WTC11 (cell line): ENCODE data around the gene ZXDC. TPM values are rescaled to one million over a fixed set of nuclear protein-coding genes. Genes with fewer than 3 reads are reported as not detected.

Experiments
- ATAC-seq: fragments of 200-7000 bp; cut with Tn5 transposase; 2 replicates; pipeline ENCODE4 v1.10.0; 2021; ENCODE audit warnings: mild to moderate bottlenecking, moderate library complexity
- CTCF ChIA-PET: fragments of 300-600 bp; sonication (Branson Sonifier 250); formaldehyde crosslinking; loops from one replicate; lab custom pipeline; 2021; ENCODE audit warnings: antibody characterized with exemption; lab: Charles Lee
- POLR2A ChIA-PET: fragments of 350-600 bp; sonication (Branson Sonifier 250); formaldehyde crosslinking; loops from one replicate; lab custom pipeline; 2021; ENCODE audit warnings: antibody characterized with exemption; lab: Charles Lee
- DNase-seq: peaks from one replicate; pipeline ENCODE4 v3.0.0; 2021; ENCODE audit warnings: low spot score
- H3K27ac Mint-ChIP-seq: 2 replicates; pipeline ENCODE4 v1.8.0; 2021; ENCODE audit warnings: mixed read lengths
- H3K27me3 Mint-ChIP-seq: 2 replicates; pipeline ENCODE4 v1.8.0; 2021; ENCODE audit warnings: low read depth, mild to moderate bottlenecking, moderate library complexity, mixed read lengths
- H3K36me3 Mint-ChIP-seq: 2 replicates; pipeline ENCODE4 v1.8.0; 2021; ENCODE audit warnings: mixed read lengths
- H3K4me1 Mint-ChIP-seq: 2 replicates; pipeline ENCODE4 v1.8.0; 2022; ENCODE audit warnings: mixed read lengths
- H3K4me3 Mint-ChIP-seq: 2 replicates; pipeline ENCODE4 v1.8.0; 2021; ENCODE audit warnings: mild to moderate bottlenecking, moderate library complexity, mixed read lengths
- H3K9me3 Mint-ChIP-seq: 2 replicates; pipeline ENCODE4 v1.8.0; 2021; ENCODE audit warnings: mixed read lengths
- AR ChIP-seq: fragments of 250-450 bp; sonication (Bioruptor Pico); IDR thresholded peaks from 2 replicates; pipeline ENCODE4 v1.9.0; 2021; ENCODE audit warnings: mild to moderate bottlenecking
- ARID4B ChIP-seq: sonication (generic); formaldehyde crosslinking; IDR thresholded peaks from 2 replicates; pipeline ENCODE4 v1.8.0; 2023; ENCODE audit warnings: missing genetic modification reagents, mild to moderate bottlenecking, borderline replicate concordance
- FOXP1 ChIP-seq: sonication (generic); formaldehyde crosslinking; IDR thresholded peaks from 2 replicates; pipeline ENCODE4 v1.8.0; 2022; ENCODE audit warnings: missing genetic modification reagents, mild to moderate bottlenecking, moderate library complexity, borderline replicate concordance
- MAX ChIP-seq: sonication (generic); formaldehyde crosslinking; IDR thresholded peaks from 2 replicates; pipeline ENCODE4 v1.8.0; 2022; ENCODE audit warnings: mild to moderate bottlenecking, missing genetic modification reagents
- OVOL2 ChIP-seq: fragments of 250-450 bp; sonication (Bioruptor Pico); IDR thresholded peaks from 2 replicates; pipeline ENCODE4 v1.9.0; 2021; ENCODE audit warnings: mild to moderate bottlenecking, borderline replicate concordance
- PREB ChIP-seq: sonication (generic); formaldehyde crosslinking; IDR thresholded peaks from 2 replicates; pipeline ENCODE4 v1.8.1; 2022; ENCODE audit warnings: mild to moderate bottlenecking, missing genetic modification reagents, moderate library complexity, borderline replicate concordance
- USF1 ChIP-seq: sonication (generic); formaldehyde crosslinking; IDR thresholded peaks from 2 replicates; pipeline ENCODE4 v1.8.0; 2022; ENCODE audit warnings: mild to moderate bottlenecking, missing genetic modification reagents
- total RNA-seq: library from RNA; stranded (reverse); gene quantifications from 3 replicates; pipeline ENCODE4 v1.2.3, GENCODE V29; 2021
- TF ChIP-seq, protein P1 (sequence below): fragments of 250-450 bp; sonication (Bioruptor Pico); IDR thresholded peaks from 2 replicates; pipeline ENCODE4 v1.9.0; 2021; ENCODE audit warnings: mild to moderate bottlenecking, borderline replicate concordance
- TF ChIP-seq, protein P2 (sequence below): sonication (generic); formaldehyde crosslinking; IDR thresholded peaks from 2 replicates; pipeline ENCODE4 v1.8.0; 2022; ENCODE audit warnings: missing genetic modification reagents

The ZXDC gene
- total RNA-seq, 1 experiment from 2014 or later: 34.7 TPM

DNA sequence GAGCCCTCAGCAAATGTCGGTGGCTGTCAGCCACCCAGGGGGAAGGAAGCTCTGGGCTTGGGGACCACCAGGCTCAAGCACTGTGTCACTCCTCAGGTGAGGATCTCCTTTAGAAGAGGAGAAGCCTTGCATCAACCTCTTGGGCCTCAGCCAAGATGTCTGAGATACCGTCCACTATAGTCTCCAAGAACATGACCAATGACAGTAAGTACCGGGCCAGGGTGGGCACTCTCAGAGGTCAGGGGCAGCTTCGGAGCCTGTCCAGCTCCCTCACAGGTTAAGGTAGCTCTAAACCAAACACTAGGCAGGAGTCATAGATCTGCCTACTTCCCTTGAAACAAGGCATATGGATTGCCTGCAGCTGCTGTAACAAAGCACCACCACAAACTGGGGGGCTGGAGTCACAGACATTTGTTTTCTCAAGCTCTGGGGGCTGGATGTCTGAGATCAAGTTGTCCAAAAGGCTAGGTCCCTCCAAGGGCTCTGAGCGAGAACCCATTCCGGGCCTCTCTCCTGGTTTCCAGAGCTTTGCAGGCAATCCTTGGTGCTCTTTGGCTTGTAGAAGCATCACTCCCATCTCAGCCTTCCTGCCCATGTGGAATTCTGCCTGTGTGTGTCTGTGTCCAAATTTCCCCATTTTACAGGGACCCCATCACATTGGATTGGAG is 79.7 kb downstream of the ZXDC start:
- no peaks in the 10 kb centered on the region for H3K36me3 Mint-ChIP-seq
- ChIA-PET POLR2A (interaction anchor here (0.5 kb wide), 1 partner anchor 60 kb away, joined by 3 read pairs; no protein-coding TSS in a partner anchor), CTCF (interaction anchor here (0.5 to 1.5 kb wide), 4 partner anchors 91 to 1273 kb away, joined by 3 to 4 read pairs (median 3); no protein-coding TSS in a partner anchor)
- no peak overlapping the region for H3K27ac Mint-ChIP-seq
- DNase-seq: no peak
- H3K4me1 Mint-ChIP-seq: peaks cover 8% of the 10 kb centered on the region
- peaks cover 50% of the 10 kb centered on the region for H3K27me3 Mint-ChIP-seq
- ATAC-seq: no peak
- H3K9me3 Mint-ChIP-seq: no peaks in the 10 kb centered on the region
- no peak for TF ChIP-seq USF1 (CRISPR knock-in tag)
- no peak overlapping the region for H3K4me3 Mint-ChIP-seq

DNA sequence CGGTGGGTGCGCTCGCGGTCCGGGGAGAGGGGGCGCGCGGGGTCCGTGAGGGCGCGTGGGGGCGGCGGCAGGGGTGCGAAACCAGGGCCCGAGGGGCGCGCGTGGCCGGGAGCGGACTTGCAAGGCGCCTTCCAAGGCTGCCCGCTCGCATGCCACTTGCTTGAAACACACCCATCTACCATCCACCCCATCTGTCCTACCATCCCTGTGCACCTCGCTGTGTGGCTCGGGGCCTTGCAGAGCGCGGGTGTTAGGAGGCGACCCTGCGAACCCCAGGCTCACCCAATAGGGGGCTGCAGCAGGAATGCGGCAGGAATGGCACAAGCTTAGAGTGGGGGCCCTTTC is 80.7 kb downstream of the ZXDC start:
- CTCF ChIA-PET: interaction anchor here (0.6 to 1.5 kb wide), 6 partner anchors 8 to 1643 kb away, joined by 3 to 4 read pairs (median 3); partner anchors contain the start of gene ZXDC
- TF ChIP-seq OVOL2 (CRISPR knock-in tag) (no peak), ARID4B (0 out of 2 replicates have a peak, but pooled peaks have one; percentile 3)
- no peaks in the 10 kb centered on the region for H3K9me3 Mint-ChIP-seq
- H3K27me3 Mint-ChIP-seq: peaks cover 53% of the 10 kb centered on the region
- peak; percentile 72 for ATAC-seq
- peak overlapping the region; percentile 53 for H3K4me3 Mint-ChIP-seq
- peaks cover 8% of the 10 kb centered on the region for H3K4me1 Mint-ChIP-seq
- DNase-seq: peak; percentile 26
- H3K36me3 Mint-ChIP-seq: no peaks in the 10 kb centered on the region
- no peak overlapping the region for H3K27ac Mint-ChIP-seq
- POLR2A ChIA-PET: interaction anchor here (0.5 kb wide), 1 partner anchor 116 kb away, joined by 3 read pairs; no protein-coding TSS in a partner anchor

DNA sequence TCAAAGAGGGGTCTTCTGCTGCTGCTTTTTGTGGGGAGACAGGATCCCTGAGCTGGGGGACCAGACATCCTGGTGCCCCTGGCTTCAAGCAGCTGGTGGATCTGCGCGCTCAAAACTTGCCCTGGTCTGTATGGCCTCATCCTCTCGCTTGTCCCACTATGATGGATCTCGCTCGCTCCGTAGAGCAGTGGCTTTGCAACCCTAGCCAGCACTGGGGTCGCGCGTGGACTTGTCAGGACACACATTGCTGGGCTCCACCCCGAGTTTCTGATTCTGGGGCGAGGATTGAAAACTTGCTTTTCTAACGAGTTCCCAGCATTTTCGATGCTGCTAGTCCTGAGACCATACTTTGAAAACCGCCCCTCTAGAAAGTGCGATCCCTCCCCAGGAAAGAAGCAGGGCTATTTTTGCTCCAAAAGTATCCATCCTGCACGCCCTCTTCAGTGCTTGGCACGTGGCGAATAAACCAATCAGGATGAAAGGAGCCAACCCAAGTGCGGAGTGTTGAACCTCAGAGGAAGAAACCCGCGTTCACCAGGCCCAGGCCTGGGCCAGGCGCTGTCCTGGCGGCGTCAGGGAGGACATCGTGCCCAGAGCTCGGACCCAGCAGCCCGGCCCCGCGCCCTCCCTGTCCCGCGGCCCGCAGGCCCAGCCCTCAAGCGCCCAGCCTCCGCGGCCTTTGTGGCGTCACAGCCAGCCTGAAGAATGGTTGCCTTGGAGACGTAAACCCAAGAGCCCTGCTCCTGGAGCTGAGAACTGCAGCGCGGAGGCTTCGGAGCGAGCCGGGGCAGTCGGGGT is 81.3 kb downstream of the ZXDC start, which contains the start of gene CFAP100:
CFAP100 (plus strand) TSS at position 731 of the 798 bp plus-strand sequence. CDS start 1,092 bp downstream, outside the sequence.
- DNase-seq: peak; percentile 80
- H3K4me3 Mint-ChIP-seq: peak within 1 kb of the TSS; percentile 53
- POLR2A ChIA-PET: no interaction called here
- peaks cover 12% of the 10 kb centered on the region for H3K4me1 Mint-ChIP-seq
- H3K36me3 Mint-ChIP-seq: no peaks in the 10 kb centered on the region
- CTCF ChIA-PET: interaction anchor here (0.6 to 1.6 kb wide), 7 partner anchors 9 to 1642 kb away, joined by 3 to 4 read pairs (median 3); partner anchors contain the start of gene ZXDC
- H3K9me3 Mint-ChIP-seq: no peaks in the 10 kb centered on the region
- no peak within 1 kb of the TSS for H3K27ac Mint-ChIP-seq
- ATAC-seq: peak; percentile 89
- H3K27me3 Mint-ChIP-seq: peaks cover 58% of the 10 kb centered on the region
- TF ChIP-seq, protein P1, sequence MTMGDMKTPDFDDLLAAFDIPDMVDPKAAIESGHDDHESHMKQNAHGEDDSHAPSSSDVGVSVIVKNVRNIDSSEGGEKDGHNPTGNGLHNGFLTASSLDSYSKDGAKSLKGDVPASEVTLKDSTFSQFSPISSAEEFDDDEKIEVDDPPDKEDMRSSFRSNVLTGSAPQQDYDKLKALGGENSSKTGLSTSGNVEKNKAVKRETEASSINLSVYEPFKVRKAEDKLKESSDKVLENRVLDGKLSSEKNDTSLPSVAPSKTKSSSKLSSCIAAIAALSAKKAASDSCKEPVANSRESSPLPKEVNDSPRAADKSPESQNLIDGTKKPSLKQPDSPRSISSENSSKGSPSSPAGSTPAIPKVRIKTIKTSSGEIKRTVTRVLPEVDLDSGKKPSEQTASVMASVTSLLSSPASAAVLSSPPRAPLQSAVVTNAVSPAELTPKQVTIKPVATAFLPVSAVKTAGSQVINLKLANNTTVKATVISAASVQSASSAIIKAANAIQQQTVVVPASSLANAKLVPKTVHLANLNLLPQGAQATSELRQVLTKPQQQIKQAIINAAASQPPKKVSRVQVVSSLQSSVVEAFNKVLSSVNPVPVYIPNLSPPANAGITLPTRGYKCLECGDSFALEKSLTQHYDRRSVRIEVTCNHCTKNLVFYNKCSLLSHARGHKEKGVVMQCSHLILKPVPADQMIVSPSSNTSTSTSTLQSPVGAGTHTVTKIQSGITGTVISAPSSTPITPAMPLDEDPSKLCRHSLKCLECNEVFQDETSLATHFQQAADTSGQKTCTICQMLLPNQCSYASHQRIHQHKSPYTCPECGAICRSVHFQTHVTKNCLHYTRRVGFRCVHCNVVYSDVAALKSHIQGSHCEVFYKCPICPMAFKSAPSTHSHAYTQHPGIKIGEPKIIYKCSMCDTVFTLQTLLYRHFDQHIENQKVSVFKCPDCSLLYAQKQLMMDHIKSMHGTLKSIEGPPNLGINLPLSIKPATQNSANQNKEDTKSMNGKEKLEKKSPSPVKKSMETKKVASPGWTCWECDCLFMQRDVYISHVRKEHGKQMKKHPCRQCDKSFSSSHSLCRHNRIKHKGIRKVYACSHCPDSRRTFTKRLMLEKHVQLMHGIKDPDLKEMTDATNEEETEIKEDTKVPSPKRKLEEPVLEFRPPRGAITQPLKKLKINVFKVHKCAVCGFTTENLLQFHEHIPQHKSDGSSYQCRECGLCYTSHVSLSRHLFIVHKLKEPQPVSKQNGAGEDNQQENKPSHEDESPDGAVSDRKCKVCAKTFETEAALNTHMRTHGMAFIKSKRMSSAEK (CRISPR knock-in tag): no peak
- TF ChIP-seq FOXP1 (CRISPR knock-in tag) (0 out of 2 replicates have a peak, but pooled peaks have one; percentile 62), AR (CRISPR knock-in tag) (no peak), MAX (CRISPR knock-in tag) (peak; percentile 78), PREB (CRISPR knock-in tag) (no peak)
- TF ChIP-seq, protein P2, sequence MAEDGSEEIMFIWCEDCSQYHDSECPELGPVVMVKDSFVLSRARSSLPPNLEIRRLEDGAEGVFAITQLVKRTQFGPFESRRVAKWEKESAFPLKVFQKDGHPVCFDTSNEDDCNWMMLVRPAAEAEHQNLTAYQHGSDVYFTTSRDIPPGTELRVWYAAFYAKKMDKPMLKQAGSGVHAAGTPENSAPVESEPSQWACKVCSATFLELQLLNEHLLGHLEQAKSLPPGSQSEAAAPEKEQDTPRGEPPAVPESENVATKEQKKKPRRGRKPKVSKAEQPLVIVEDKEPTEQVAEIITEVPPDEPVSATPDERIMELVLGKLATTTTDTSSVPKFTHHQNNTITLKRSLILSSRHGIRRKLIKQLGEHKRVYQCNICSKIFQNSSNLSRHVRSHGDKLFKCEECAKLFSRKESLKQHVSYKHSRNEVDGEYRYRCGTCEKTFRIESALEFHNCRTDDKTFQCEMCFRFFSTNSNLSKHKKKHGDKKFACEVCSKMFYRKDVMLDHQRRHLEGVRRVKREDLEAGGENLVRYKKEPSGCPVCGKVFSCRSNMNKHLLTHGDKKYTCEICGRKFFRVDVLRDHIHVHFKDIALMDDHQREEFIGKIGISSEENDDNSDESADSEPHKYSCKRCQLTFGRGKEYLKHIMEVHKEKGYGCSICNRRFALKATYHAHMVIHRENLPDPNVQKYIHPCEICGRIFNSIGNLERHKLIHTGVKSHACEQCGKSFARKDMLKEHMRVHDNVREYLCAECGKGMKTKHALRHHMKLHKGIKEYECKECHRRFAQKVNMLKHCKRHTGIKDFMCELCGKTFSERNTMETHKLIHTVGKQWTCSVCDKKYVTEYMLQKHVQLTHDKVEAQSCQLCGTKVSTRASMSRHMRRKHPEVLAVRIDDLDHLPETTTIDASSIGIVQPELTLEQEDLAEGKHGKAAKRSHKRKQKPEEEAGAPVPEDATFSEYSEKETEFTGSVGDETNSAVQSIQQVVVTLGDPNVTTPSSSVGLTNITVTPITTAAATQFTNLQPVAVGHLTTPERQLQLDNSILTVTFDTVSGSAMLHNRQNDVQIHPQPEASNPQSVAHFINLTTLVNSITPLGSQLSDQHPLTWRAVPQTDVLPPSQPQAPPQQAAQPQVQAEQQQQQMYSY (CRISPR knock-in tag): no peak
